GM12874 (cell line): ENCODE measurements around the gene PGAP3.

Experiments
- TF ChIP-seq, protein P1 (sequence below): IDR thresholded peaks from 2 replicates; pipeline ENCODE4 v1.5.1; 2011; ENCODE audit warnings: low read depth, mild to moderate bottlenecking, control low read depth, low read length, moderate library complexity; ENCODE audit not compliant: insufficient read depth

Gene PGAP3

DNA sequence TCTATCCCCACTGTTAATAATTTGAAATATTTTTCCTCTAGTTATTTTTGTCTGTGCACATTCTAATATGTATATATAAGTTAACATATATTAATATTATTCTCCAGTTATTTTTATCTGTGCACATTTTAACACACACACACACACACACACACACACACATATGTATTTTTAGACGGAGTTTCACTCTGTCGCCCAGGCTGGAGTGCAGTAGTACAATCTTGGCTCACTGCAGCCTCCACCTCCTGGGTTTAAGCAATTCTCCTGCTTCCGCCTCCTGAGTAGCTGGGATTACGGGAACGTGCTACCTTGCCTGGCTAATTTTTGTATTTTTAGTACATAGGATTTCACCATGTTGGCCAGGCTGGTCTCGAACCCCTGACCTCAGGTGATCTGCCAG is 29.8 kb upstream of the PGAP3 start:
- TF ChIP-seq, protein P1, sequence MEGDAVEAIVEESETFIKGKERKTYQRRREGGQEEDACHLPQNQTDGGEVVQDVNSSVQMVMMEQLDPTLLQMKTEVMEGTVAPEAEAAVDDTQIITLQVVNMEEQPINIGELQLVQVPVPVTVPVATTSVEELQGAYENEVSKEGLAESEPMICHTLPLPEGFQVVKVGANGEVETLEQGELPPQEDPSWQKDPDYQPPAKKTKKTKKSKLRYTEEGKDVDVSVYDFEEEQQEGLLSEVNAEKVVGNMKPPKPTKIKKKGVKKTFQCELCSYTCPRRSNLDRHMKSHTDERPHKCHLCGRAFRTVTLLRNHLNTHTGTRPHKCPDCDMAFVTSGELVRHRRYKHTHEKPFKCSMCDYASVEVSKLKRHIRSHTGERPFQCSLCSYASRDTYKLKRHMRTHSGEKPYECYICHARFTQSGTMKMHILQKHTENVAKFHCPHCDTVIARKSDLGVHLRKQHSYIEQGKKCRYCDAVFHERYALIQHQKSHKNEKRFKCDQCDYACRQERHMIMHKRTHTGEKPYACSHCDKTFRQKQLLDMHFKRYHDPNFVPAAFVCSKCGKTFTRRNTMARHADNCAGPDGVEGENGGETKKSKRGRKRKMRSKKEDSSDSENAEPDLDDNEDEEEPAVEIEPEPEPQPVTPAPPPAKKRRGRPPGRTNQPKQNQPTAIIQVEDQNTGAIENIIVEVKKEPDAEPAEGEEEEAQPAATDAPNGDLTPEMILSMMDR: no peak

DNA sequence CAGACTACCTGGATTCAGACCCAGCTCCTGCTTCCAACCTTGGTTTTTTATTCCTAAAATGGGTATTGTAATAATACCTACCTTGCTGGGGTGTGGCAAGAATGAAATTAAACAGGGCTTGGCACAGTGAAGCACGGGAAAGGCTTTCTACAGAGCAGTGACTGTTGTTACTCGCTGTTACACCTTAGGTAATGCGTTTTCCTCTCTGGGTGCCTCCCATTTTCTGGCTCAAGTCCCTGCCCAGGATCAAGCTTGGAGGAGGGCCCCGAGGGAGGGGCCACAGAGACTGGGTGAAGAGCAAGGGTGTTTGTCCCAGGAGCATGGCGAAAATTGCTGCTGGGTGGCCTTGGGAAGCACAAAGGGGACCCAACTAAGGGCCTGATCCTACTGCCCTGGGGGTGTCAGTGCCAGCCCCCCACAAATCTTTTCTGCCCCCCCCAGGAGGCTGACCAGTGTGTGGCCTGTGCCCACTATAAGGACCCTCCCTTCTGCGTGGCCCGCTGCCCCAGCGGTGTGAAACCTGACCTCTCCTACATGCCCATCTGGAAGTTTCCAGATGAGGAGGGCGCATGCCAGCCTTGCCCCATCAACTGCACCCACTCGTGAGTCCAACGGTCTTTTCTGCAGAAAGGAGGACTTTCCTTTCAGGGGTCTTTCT is 29.2 kb upstream of the PGAP3 start:
- TF ChIP-seq, protein P1: no peak

DNA sequence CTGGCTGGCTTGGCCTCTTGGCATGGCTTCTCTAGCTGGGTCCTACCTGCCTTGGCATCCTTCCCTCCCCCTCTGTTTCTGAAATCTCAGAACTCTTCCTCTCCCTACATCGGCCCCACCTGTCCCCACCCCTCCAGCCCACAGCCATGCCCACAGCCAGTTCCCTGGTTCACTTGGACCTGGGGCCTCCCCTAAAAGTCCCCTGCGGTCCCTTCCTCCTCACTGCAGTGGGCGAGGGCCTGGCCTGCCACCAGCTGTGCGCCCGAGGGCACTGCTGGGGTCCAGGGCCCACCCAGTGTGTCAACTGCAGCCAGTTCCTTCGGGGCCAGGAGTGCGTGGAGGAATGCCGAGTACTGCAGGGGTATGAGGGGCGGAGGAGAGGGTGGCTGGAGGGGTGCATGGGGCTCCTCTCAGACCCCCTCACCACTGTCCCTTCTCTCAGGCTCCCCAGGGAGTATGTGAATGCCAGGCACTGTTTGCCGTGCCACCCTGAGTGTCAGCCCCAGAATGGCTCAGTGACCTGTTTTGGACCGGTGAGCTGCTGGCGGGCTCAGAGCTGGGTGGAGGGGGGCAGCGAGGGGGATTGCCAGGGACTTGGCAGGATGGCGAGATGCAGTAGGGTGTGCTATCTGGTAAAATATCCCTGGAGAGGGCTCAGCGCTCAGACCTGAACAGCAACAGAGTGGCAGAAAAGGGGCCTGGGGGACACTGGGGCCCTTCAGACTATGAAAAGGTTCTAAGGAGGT is 28.4 kb upstream of the PGAP3 start:
- TF ChIP-seq, protein P1: no peak

DNA sequence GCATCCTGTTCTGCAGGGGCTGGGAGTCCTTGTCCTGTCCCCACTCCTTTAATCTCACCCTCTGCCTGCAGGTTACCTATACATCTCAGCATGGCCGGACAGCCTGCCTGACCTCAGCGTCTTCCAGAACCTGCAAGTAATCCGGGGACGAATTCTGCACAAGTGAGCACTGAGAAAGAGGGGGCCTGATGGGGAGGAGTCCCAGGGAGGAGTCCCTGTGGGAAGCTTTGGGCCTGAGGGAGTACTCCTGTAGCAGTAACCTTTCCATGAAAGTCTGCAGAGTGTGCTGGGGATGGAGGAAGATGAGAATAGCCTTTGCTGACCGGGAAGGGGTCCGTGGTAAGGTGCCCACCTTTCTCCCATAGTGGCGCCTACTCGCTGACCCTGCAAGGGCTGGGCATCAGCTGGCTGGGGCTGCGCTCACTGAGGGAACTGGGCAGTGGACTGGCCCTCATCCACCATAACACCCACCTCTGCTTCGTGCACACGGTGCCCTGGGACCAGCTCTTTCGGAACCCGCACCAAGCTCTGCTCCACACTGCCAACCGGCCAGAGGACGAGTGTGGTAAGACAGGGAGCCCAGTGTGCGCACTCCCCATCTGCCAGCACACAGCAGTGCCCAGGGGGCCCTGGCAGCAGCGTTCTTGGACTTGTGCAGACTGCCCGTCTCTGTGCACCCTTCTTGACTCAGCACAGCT is 27.7 kb upstream of the PGAP3 start:
- TF ChIP-seq, protein P1: no peak

DNA sequence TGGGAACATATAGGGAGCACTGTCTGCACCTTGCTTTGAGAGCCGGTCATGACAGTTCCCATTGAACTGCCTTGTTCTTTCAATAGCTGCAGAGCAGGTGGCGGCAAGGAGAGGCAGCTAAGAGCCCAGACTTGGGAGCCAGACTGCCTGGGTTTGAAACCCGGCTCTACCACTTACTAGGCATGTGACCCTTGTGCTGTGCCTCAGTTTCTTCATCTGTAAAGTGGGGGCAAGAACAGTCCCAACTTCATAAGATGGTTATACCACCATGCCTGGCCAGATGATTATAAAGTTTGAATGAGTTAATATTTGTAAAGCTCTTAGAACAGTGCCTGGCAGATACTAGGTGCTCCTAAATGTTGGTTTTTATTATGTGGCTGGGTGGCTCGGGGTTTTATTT is 26.4 kb upstream of the PGAP3 start:
- TF ChIP-seq, protein P1: no peak

DNA sequence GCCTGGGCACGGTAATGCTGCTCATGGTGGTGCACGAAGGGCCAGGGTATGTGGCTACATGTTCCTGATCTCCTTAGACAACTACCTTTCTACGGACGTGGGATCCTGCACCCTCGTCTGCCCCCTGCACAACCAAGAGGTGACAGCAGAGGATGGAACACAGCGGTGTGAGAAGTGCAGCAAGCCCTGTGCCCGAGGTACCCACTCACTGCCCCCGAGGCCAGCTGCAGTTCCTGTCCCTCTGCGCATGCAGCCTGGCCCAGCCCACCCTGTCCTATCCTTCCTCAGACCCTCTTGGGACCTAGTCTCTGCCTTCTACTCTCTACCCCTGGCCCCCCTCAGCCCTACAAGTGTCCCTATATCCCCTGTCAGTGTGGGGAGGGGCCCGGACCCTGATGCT is 24.0 kb upstream of the PGAP3 start:
- TF ChIP-seq, protein P1: no peak

DNA sequence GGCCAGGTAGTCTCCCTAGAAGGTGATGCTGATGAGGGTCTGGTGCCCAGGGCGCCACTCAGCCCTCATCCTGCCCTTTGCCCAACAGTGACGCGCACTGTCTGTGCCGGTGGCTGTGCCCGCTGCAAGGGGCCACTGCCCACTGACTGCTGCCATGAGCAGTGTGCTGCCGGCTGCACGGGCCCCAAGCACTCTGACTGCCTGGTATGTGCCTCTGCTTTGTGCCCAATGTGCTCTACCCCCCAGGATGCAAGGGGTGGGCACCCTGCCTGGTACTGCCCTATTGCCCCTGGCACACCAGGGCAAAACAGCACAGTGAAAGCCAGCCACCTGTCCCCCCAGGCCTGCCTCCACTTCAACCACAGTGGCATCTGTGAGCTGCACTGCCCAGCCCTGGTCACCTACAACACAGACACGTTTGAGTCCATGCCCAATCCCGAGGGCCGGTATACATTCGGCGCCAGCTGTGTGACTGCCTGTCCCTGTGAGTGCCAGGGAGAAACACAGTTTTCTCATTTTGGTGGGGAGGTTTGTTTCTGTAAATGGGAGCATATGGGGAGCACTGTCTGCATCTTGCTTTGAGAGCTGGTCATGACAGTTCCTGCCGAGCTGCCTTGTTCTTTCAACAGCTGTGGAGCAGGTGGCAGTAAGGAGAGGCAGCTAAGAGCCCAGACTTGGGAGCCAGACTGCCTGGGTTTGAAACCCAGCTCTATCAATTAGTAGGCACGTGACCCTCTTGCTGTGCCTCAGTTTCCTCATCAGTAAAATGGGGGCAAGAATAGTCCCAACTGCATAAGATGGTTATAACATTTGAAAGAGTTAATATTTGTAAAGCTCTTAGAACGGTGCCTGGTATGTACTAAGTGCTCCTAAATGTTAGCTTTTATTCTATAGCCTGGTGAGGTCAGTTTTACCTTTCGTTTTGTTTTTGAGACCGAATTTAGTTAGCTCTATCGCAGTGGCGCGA is 22.4 kb upstream of the PGAP3 start:
- TF ChIP-seq, protein P1: no peak
